Measurements from ENCODE around the gene B3GALNT2. TPM values are rescaled to one million over a fixed set of nuclear protein-coding genes. Genes with fewer than 3 reads are reported as not detected.
A peak's percentile ranks its signal among the peaks of the same experiment; 100 is the strongest.
"Not testable (repeated sequence)": the region's sequence is repeated elsewhere in the genome, so short reads cannot be mapped to it uniquely, and the experiment has no call there.

Gene B3GALNT2
- 10 to 100 TPM; 10.6 to 10.7 TPM for total RNA-seq

- peak within 1 kb of the TSS; percentile 92 for H3K27ac Mint-ChIP-seq
- POLR2A ChIA-PET: interaction anchor here (0.7 to 2.1 kb wide), 6 partner anchors 33 to 1026 kb away, joined by 3 to 7 read pairs (median 4); partner anchors contain the start of genes RBM34 and TARBP1
- peak; percentile 57 for ATAC-seq (ENCODE audit: low read depth)
- no peak for DNase-seq
- no peaks in the 10 kb centered on the region for H3K36me3 Mint-ChIP-seq
- H3K4me1 Mint-ChIP-seq: peaks cover 20% of the 10 kb centered on the region
- H3K27me3 Mint-ChIP-seq: peaks cover 4% of the 10 kb centered on the region
- H3K9me3 Mint-ChIP-seq: no peaks in the 10 kb centered on the region
- peak within 1 kb of the TSS; percentile 94 for H3K4me3 Mint-ChIP-seq
Observed at GRCh38 chr1:235504122-235504493, at the start of gene B3GALNT2. TSS of gene B3GALNT2 (minus strand) at chr1:235504452. CDS start at chr1:235504252, 200 bp downstream.

- H3K27me3 Mint-ChIP-seq: peaks cover 3% of the 10 kb centered on the region
- H3K9me3 Mint-ChIP-seq: no peaks in the 10 kb centered on the region
- no peaks in the 10 kb centered on the region for H3K36me3 Mint-ChIP-seq
- DNase-seq (no peak), ATAC-seq (ENCODE audit: low read depth) (no peak)
- no peak overlapping the region for H3K4me3 Mint-ChIP-seq
- no peak overlapping the region for H3K27ac Mint-ChIP-seq
- POLR2A ChIA-PET: no interaction called here
- H3K4me1 Mint-ChIP-seq: no peaks in the 10 kb centered on the region
Observed at GRCh38 chr1:235553112-235553551, 48.9 kb upstream of the B3GALNT2 start.

- POLR2A ChIA-PET: no interaction called here
- ATAC-seq (ENCODE audit: low read depth) (no peak), DNase-seq (no peak)
- Mint-ChIP-seq H3K4me3 (no peak overlapping the region), H3K9me3 (no peaks in the 10 kb centered on the region), H3K27me3 (peaks cover 3% of the 10 kb centered on the region), H3K4me1 (no peaks in the 10 kb centered on the region), H3K27ac (no peak overlapping the region), H3K36me3 (no peaks in the 10 kb centered on the region)
Observed at GRCh38 chr1:235552146-235552716, 48.0 kb upstream of the B3GALNT2 start.

- POLR2A ChIA-PET: no interaction called here
- Mint-ChIP-seq H3K27ac (no peak overlapping the region), H3K4me3 (no peak overlapping the region), H3K4me1 (no peaks in the 10 kb centered on the region), H3K27me3 (peaks cover 10% of the 10 kb centered on the region), H3K36me3 (no peaks in the 10 kb centered on the region), H3K9me3 (no peaks in the 10 kb centered on the region)
- DNase-seq: no peak
- no peak for ATAC-seq (ENCODE audit: low read depth)
Observed at GRCh38 chr1:235549351-235550139, 45.3 kb upstream of the B3GALNT2 start.

GRCh38 chr1:235546369-235547155, 42.3 kb upstream of the B3GALNT2 start:
- H3K27me3 Mint-ChIP-seq; DNase-seq; H3K4me1 Mint-ChIP-seq; H3K4me3 Mint-ChIP-seq; POLR2A ChIA-PET; ATAC-seq (ENCODE audit: low read depth); H3K36me3 Mint-ChIP-seq; H3K27ac Mint-ChIP-seq; H3K9me3 Mint-ChIP-seq: not testable (repeated sequence)

GRCh38 chr1:235545292-235545930, 41.2 kb upstream of the B3GALNT2 start:
- Mint-ChIP-seq H3K27me3 (peaks cover 10% of the 10 kb centered on the region), H3K4me3 (no peak overlapping the region), H3K27ac (no peak overlapping the region), H3K4me1 (no peaks in the 10 kb centered on the region), H3K36me3 (no peaks in the 10 kb centered on the region), H3K9me3 (no peaks in the 10 kb centered on the region)
- POLR2A ChIA-PET: no interaction called here
- DNase-seq (no peak), ATAC-seq (ENCODE audit: low read depth) (no peak)

- H3K4me1 Mint-ChIP-seq; H3K27me3 Mint-ChIP-seq; H3K9me3 Mint-ChIP-seq; DNase-seq; H3K36me3 Mint-ChIP-seq; H3K27ac Mint-ChIP-seq; ATAC-seq (ENCODE audit: low read depth); POLR2A ChIA-PET; H3K4me3 Mint-ChIP-seq: not testable (repeated sequence)
Observed at GRCh38 chr1:235542845-235543244, 38.6 kb upstream of the B3GALNT2 start.

GRCh38 chr1:235533476-235534168, 29.4 kb upstream of the B3GALNT2 start:
- H3K36me3 Mint-ChIP-seq: no peaks in the 10 kb centered on the region
- H3K4me3 Mint-ChIP-seq: no peak overlapping the region
- H3K9me3 Mint-ChIP-seq: no peaks in the 10 kb centered on the region
- H3K27ac Mint-ChIP-seq: no peak overlapping the region
- no peaks in the 10 kb centered on the region for H3K4me1 Mint-ChIP-seq
- POLR2A ChIA-PET: no interaction called here
- no peak for DNase-seq
- H3K27me3 Mint-ChIP-seq: peaks cover 6% of the 10 kb centered on the region
- ATAC-seq (ENCODE audit: low read depth): no peak

- POLR2A ChIA-PET: no interaction called here
- ATAC-seq (ENCODE audit: low read depth): no peak
- Mint-ChIP-seq H3K9me3 (no peaks in the 10 kb centered on the region), H3K4me1 (no peaks in the 10 kb centered on the region), H3K36me3 (no peaks in the 10 kb centered on the region), H3K27me3 (peaks cover 6% of the 10 kb centered on the region), H3K27ac (no peak overlapping the region), H3K4me3 (no peak overlapping the region)
- no peak for DNase-seq
Observed at GRCh38 chr1:235532360-235532759, 28.1 kb upstream of the B3GALNT2 start.

- H3K36me3 Mint-ChIP-seq: no peaks in the 10 kb centered on the region
- DNase-seq: no peak
- no peak overlapping the region for H3K27ac Mint-ChIP-seq
- POLR2A ChIA-PET: no interaction called here
- no peaks in the 10 kb centered on the region for H3K9me3 Mint-ChIP-seq
- peaks cover 4% of the 10 kb centered on the region for H3K27me3 Mint-ChIP-seq
- ATAC-seq (ENCODE audit: low read depth): no peak
- peaks cover 3% of the 10 kb centered on the region for H3K4me1 Mint-ChIP-seq
- no peak overlapping the region for H3K4me3 Mint-ChIP-seq
Observed at GRCh38 chr1:235527196-235527814, 23.1 kb upstream of the B3GALNT2 start.

GRCh38 chr1:235525314-235525713, 21.1 kb upstream of the B3GALNT2 start:
- H3K4me1 Mint-ChIP-seq: peaks cover 3% of the 10 kb centered on the region
- no peaks in the 10 kb centered on the region for H3K9me3 Mint-ChIP-seq
- H3K27me3 Mint-ChIP-seq: peaks cover 10% of the 10 kb centered on the region
- DNase-seq: no peak
- H3K36me3 Mint-ChIP-seq: no peaks in the 10 kb centered on the region
- ATAC-seq (ENCODE audit: low read depth): no peak
- POLR2A ChIA-PET: no interaction called here
- H3K27ac Mint-ChIP-seq: no peak overlapping the region
- H3K4me3 Mint-ChIP-seq: no peak overlapping the region

- POLR2A ChIA-PET: no interaction called here
- Mint-ChIP-seq H3K4me3 (no peak overlapping the region), H3K27ac (no peak overlapping the region), H3K27me3 (peaks cover 23% of the 10 kb centered on the region), H3K9me3 (no peaks in the 10 kb centered on the region), H3K36me3 (no peaks in the 10 kb centered on the region), H3K4me1 (no peaks in the 10 kb centered on the region)
- ATAC-seq (ENCODE audit: low read depth) (no peak), DNase-seq (no peak)
Observed at GRCh38 chr1:235516862-235517446, 12.7 kb upstream of the B3GALNT2 start.
